8988T (cell line): ENCODE results near the gene EPS15.
"Not testable (repeated sequence)": the region's sequence is repeated elsewhere in the genome, so short reads cannot be mapped to it uniquely, and the experiment has no call there.

Experiments used
- DNase-seq: peaks from one replicate; pipeline ENCODE4 v3.0.0; 2011

Gene EPS15

GRCh38 chr1:51421964-51422363 lies 97.1 kb downstream of the EPS15 start:
- no peak for DNase-seq

- no peak for DNase-seq
Measured at GRCh38 chr1:51420867-51421627, 98.0 kb downstream of the EPS15 start.

GRCh38 chr1:51418384-51418959 lies 100.6 kb downstream of the EPS15 start:
- DNase-seq, result no peak

- no peak for DNase-seq
Measured at GRCh38 chr1:51417496-51418383, 101.3 kb downstream of the EPS15 start.

GRCh38 chr1:51416910-51417309 lies 102.2 kb downstream of the EPS15 start:
- DNase-seq, result no peak

GRCh38 chr1:51415963-51416362 lies 103.1 kb downstream of the EPS15 start:
- no peak for DNase-seq

- no peak for DNase-seq
Measured at GRCh38 chr1:51414811-51415210, 104.3 kb downstream of the EPS15 start.

GRCh38 chr1:51411820-51412219 lies 107.2 kb downstream of the EPS15 start:
- not testable (repeated sequence) for DNase-seq

- no peak for DNase-seq
Measured at GRCh38 chr1:51410568-51411460, 108.3 kb downstream of the EPS15 start.

GRCh38 chr1:51409755-51410541 lies 109.1 kb downstream of the EPS15 start:
- not testable (repeated sequence) for DNase-seq

- no peak for DNase-seq
Measured at GRCh38 chr1:51392241-51392640, 126.8 kb downstream of the EPS15 start.

- not testable (repeated sequence) for DNase-seq
Measured at GRCh38 chr1:51390641-51391040, 128.4 kb downstream of the EPS15 start.

GRCh38 chr1:51387288-51387687 lies 131.8 kb downstream of the EPS15 start:
- DNase-seq, result not testable (repeated sequence)

- not testable (repeated sequence) for DNase-seq
Measured at GRCh38 chr1:51386259-51386658, 132.8 kb downstream of the EPS15 start.

- no peak for DNase-seq
Measured at GRCh38 chr1:51385776-51386175, 133.3 kb downstream of the EPS15 start.

- no peak for DNase-seq
Measured at GRCh38 chr1:51381964-51382363, 137.1 kb downstream of the EPS15 start.

- no peak for DNase-seq
Measured at GRCh38 chr1:51380936-51381335, 138.1 kb downstream of the EPS15 start.

- DNase-seq, result no peak
Measured at GRCh38 chr1:51378871-51379270, 140.2 kb downstream of the EPS15 start.

GRCh38 chr1:51373898-51374297 lies 145.2 kb downstream of the EPS15 start:
- no peak for DNase-seq

- DNase-seq, result no peak
Measured at GRCh38 chr1:51372561-51372960, 146.5 kb downstream of the EPS15 start.

GRCh38 chr1:51369171-51369570 lies 149.9 kb downstream of the EPS15 start:
- no peak for DNase-seq

GRCh38 chr1:51365774-51366173 lies 153.3 kb downstream of the EPS15 start:
- DNase-seq, result no peak
